HG03135 (cell line): ENCODE measurements around the gene COL23A1.
A peak's percentile ranks its signal among the peaks of the same experiment; 100 is the strongest.
"Not testable (repeated sequence)": the region's sequence is repeated elsewhere in the genome, so short reads cannot be mapped to it uniquely, and the experiment has no call there.

Experiments
- ATAC-seq: cut with Tn5 transposase; IDR thresholded peaks from one replicate; pipeline ENCODE4 v1.9.1; 2021; ENCODE audit warnings: mild to moderate bottlenecking, moderate library complexity; ENCODE audit not compliant: unreplicated experiment

Gene COL23A1

GRCh38 chr5:178332210-178332641 lies 258.0 kb downstream of the COL23A1 start:
- no peak for ATAC-seq

GRCh38 chr5:178331491-178331996 lies 258.6 kb downstream of the COL23A1 start:
- no peak for ATAC-seq

GRCh38 chr5:178330791-178331404 lies 259.3 kb downstream of the COL23A1 start:
- ATAC-seq: no peak

- ATAC-seq: no peak
Observed at GRCh38 chr5:178328826-178329730, 261.1 kb downstream of the COL23A1 start.

GRCh38 chr5:178327931-178328711 lies 262.1 kb downstream of the COL23A1 start:
- ATAC-seq: no peak

- ATAC-seq: no peak
Observed at GRCh38 chr5:178327446-178327845, 262.7 kb downstream of the COL23A1 start.

- ATAC-seq: no peak
Observed at GRCh38 chr5:178326374-178326715, 263.8 kb downstream of the COL23A1 start.

GRCh38 chr5:178325679-178326373 lies 264.4 kb downstream of the COL23A1 start:
- ATAC-seq: no peak

- ATAC-seq: no peak
Observed at GRCh38 chr5:178325311-178325678, 264.9 kb downstream of the COL23A1 start.

GRCh38 chr5:178324481-178325310 lies 265.5 kb downstream of the COL23A1 start:
- ATAC-seq: peak; percentile 54

- ATAC-seq: peak; percentile 34
Observed at GRCh38 chr5:178323961-178324360, 266.2 kb downstream of the COL23A1 start.

- no peak for ATAC-seq
Observed at GRCh38 chr5:178323541-178323865, 266.7 kb downstream of the COL23A1 start.

GRCh38 chr5:178322736-178323540 lies 267.3 kb downstream of the COL23A1 start:
- ATAC-seq: no peak

GRCh38 chr5:178320281-178320855 lies 269.8 kb downstream of the COL23A1 start:
- no peak for ATAC-seq

- ATAC-seq: no peak
Observed at GRCh38 chr5:178319541-178320041, 270.6 kb downstream of the COL23A1 start.

- no peak for ATAC-seq
Observed at GRCh38 chr5:178318893-178319292, 271.3 kb downstream of the COL23A1 start.

GRCh38 chr5:178318382-178318781 lies 271.8 kb downstream of the COL23A1 start:
- ATAC-seq: no peak

GRCh38 chr5:178317727-178318126 lies 272.5 kb downstream of the COL23A1 start:
- ATAC-seq: not testable (repeated sequence)
